WTC11 (cell line): ENCODE data around the gene BCL7C. TPM values are rescaled to one million over a fixed set of nuclear protein-coding genes. Genes with fewer than 3 reads are reported as not detected.

Experiments used
- ATAC-seq: fragments of 200-7000 bp; cut with Tn5 transposase; 2 replicates; pipeline ENCODE4 v1.10.0; 2021; ENCODE audit warnings: mild to moderate bottlenecking, moderate library complexity
- CTCF ChIA-PET: fragments of 300-600 bp; sonication (Branson Sonifier 250); formaldehyde crosslinking; loops from one replicate; lab custom pipeline; 2021; ENCODE audit warnings: antibody characterized with exemption; lab: Charles Lee
- POLR2A ChIA-PET: fragments of 350-600 bp; sonication (Branson Sonifier 250); formaldehyde crosslinking; loops from one replicate; lab custom pipeline; 2021; ENCODE audit warnings: antibody characterized with exemption; lab: Charles Lee
- DNase-seq: peaks from one replicate; pipeline ENCODE4 v3.0.0; 2021; ENCODE audit warnings: low spot score
- H3K27ac Mint-ChIP-seq: 2 replicates; pipeline ENCODE4 v1.8.0; 2021; ENCODE audit warnings: mixed read lengths
- H3K27me3 Mint-ChIP-seq: 2 replicates; pipeline ENCODE4 v1.8.0; 2021; ENCODE audit warnings: low read depth, mild to moderate bottlenecking, moderate library complexity, mixed read lengths
- H3K36me3 Mint-ChIP-seq: 2 replicates; pipeline ENCODE4 v1.8.0; 2021; ENCODE audit warnings: mixed read lengths
- H3K4me1 Mint-ChIP-seq: 2 replicates; pipeline ENCODE4 v1.8.0; 2022; ENCODE audit warnings: mixed read lengths
- H3K4me3 Mint-ChIP-seq: 2 replicates; pipeline ENCODE4 v1.8.0; 2021; ENCODE audit warnings: mild to moderate bottlenecking, moderate library complexity, mixed read lengths
- H3K9me3 Mint-ChIP-seq: 2 replicates; pipeline ENCODE4 v1.8.0; 2021; ENCODE audit warnings: mixed read lengths
- CREB1 ChIP-seq: sonication (generic); formaldehyde crosslinking; IDR thresholded peaks from 2 replicates; pipeline ENCODE4 v1.8.0; 2023; ENCODE audit warnings: mild to moderate bottlenecking, missing genetic modification reagents
- EMX1 ChIP-seq: fragments of 250-450 bp; sonication (Bioruptor Pico); IDR thresholded peaks from 2 replicates; pipeline ENCODE4 v1.8.0; 2021; ENCODE audit warnings: mild to moderate bottlenecking
- GTF2I ChIP-seq: fragments of 250-450 bp; sonication (Bioruptor Pico); conservative IDR thresholded peaks from 2 replicates; pipeline ENCODE4 v1.4.0; 2021; ENCODE audit warnings: mild to moderate bottlenecking
- IRF2 ChIP-seq: sonication (generic); formaldehyde crosslinking; IDR thresholded peaks from 2 replicates; pipeline ENCODE4 v1.8.0; 2022; ENCODE audit warnings: low read depth, missing genetic modification reagents, borderline replicate concordance
- JUN ChIP-seq: sonication (generic); formaldehyde crosslinking; IDR thresholded peaks from 2 replicates; pipeline ENCODE4 v1.8.0; 2023; ENCODE audit warnings: mild to moderate bottlenecking, missing genetic modification reagents
- MYBL2 ChIP-seq: sonication (generic); formaldehyde crosslinking; IDR thresholded peaks from 2 replicates; pipeline ENCODE4 v1.8.1; 2023; ENCODE audit warnings: mild to moderate bottlenecking, moderate library complexity, missing genetic modification reagents
- NFYB ChIP-seq: sonication (generic); formaldehyde crosslinking; conservative IDR thresholded peaks from 2 replicates; pipeline ENCODE4 v1.8.0; 2022; ENCODE audit warnings: low read depth, missing genetic modification reagents
- OVOL2 ChIP-seq: fragments of 250-450 bp; sonication (Bioruptor Pico); IDR thresholded peaks from 2 replicates; pipeline ENCODE4 v1.9.0; 2021; ENCODE audit warnings: mild to moderate bottlenecking, borderline replicate concordance
- RELA ChIP-seq: sonication (generic); formaldehyde crosslinking; IDR thresholded peaks from 2 replicates; pipeline ENCODE4 v1.8.1; 2022; ENCODE audit warnings: missing genetic modification reagents, mild to moderate bottlenecking, borderline replicate concordance
- TCF7 ChIP-seq: sonication (generic); formaldehyde crosslinking; IDR thresholded peaks from 2 replicates; pipeline ENCODE4 v1.8.0; 2022; ENCODE audit warnings: mild to moderate bottlenecking, low read depth, missing genetic modification reagents, moderate library complexity
- TEAD4 ChIP-seq: sonication (generic); formaldehyde crosslinking; IDR thresholded peaks from 2 replicates; pipeline ENCODE4 v1.8.0; 2022; ENCODE audit warnings: mild to moderate bottlenecking, missing genetic modification reagents
- USF1 ChIP-seq: sonication (generic); formaldehyde crosslinking; IDR thresholded peaks from 2 replicates; pipeline ENCODE4 v1.8.0; 2022; ENCODE audit warnings: mild to moderate bottlenecking, missing genetic modification reagents
- ZNF138 ChIP-seq: sonication (generic); formaldehyde crosslinking; conservative IDR thresholded peaks from 2 replicates; pipeline ENCODE4 v1.8.1; 2022; ENCODE audit warnings: mild to moderate bottlenecking, moderate library complexity, missing genetic modification reagents
- ZNF263 ChIP-seq: sonication (generic); formaldehyde crosslinking; IDR thresholded peaks from 2 replicates; pipeline ENCODE4 v1.8.1; 2022; ENCODE audit warnings: low read depth, mild to moderate bottlenecking, moderate library complexity, missing genetic modification reagents
- ZNF425 ChIP-seq: fragments of 250-450 bp; sonication (Bioruptor Pico); conservative IDR thresholded peaks from 2 replicates; pipeline ENCODE4 v1.9.0; 2021; ENCODE audit warnings: mild to moderate bottlenecking
- ZNF671 ChIP-seq: fragments of 250-450 bp; sonication (Bioruptor Pico); IDR thresholded peaks from 2 replicates; pipeline ENCODE4 v1.8.0; 2021; ENCODE audit warnings: mild to moderate bottlenecking
- total RNA-seq: library from RNA; stranded (reverse); gene quantifications from 3 replicates; pipeline ENCODE4 v1.2.3, GENCODE V29; 2021
- TF ChIP-seq, protein P1 (sequence below): sonication (generic); formaldehyde crosslinking; IDR thresholded peaks from 2 replicates; pipeline ENCODE4 v1.8.1; 2023; ENCODE audit warnings: mild to moderate bottlenecking, missing genetic modification reagents
- TF ChIP-seq, protein P2 (sequence below): sonication (generic); formaldehyde crosslinking; IDR thresholded peaks from 2 replicates; pipeline ENCODE4 v1.8.1; 2023; ENCODE audit warnings: mild to moderate bottlenecking, missing genetic modification reagents
- TF ChIP-seq, protein P3 (sequence below): sonication (generic); formaldehyde crosslinking; IDR thresholded peaks from 2 replicates; pipeline ENCODE4 v1.8.0; 2023; ENCODE audit warnings: missing genetic modification reagents, mild to moderate bottlenecking, borderline replicate concordance

BCL7C gene
- total RNA-seq, 1 experiment from 2014 or later, result 18.3 TPM

DNA sequence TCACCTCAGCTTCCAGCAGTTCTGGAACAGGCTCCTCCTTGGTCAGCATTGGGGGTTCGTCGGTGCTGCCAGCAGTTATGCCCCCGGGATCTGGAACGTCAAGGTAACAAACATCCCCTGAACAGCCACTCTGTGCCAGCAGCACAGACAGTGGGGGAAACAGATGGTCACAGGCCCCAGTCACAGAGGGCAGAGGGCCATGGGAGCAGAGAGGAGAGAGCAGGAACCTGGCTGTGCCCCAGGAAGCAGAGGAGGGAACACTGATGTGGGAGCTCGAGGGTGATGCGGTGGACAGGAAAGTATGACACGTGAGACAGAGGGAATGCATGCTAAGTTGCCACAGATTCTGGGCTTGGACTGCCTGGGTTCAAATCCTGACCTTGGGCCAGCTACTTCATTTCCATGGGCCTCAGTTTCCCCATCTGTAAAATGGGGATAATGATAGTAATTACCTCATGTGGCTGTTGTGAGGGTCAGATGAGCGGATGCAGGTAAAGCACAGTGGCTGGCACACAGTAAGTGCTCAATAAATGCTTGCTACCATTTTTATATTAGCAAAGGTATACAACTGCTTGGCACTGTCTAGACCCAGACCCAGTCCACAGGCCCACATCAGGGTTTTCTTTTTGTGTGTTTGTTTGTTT lies 4.9 kb downstream of the BCL7C start:
- H3K36me3 Mint-ChIP-seq, result peaks cover 6% of the 10 kb centered on the region; the same call in 1 of the 2 replicates
- no peak overlapping the region for H3K4me3 Mint-ChIP-seq
- ChIA-PET POLR2A (no interaction called here), CTCF (interaction anchor here (2.9 kb wide), 1 partner anchor 44 kb away, joined by 8 read pairs; no protein-coding TSS in a partner anchor)
- H3K27ac Mint-ChIP-seq, result no peak overlapping the region
- peaks cover 6% of the 10 kb centered on the region for H3K4me1 Mint-ChIP-seq
- no peak for DNase-seq
- TF ChIP-seq, protein P1, sequence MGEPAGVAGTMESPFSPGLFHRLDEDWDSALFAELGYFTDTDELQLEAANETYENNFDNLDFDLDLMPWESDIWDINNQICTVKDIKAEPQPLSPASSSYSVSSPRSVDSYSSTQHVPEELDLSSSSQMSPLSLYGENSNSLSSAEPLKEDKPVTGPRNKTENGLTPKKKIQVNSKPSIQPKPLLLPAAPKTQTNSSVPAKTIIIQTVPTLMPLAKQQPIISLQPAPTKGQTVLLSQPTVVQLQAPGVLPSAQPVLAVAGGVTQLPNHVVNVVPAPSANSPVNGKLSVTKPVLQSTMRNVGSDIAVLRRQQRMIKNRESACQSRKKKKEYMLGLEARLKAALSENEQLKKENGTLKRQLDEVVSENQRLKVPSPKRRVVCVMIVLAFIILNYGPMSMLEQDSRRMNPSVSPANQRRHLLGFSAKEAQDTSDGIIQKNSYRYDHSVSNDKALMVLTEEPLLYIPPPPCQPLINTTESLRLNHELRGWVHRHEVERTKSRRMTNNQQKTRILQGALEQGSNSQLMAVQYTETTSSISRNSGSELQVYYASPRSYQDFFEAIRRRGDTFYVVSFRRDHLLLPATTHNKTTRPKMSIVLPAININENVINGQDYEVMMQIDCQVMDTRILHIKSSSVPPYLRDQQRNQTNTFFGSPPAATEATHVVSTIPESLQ (CRISPR knock-in tag), result no peak
- no peak for TF ChIP-seq OVOL2 (CRISPR knock-in tag)
- TF ChIP-seq CREB1 (CRISPR knock-in tag), result no peak
- no peak for TF ChIP-seq IRF2 (CRISPR knock-in tag)
- TF ChIP-seq MYBL2 (CRISPR knock-in tag), result no peak
- TF ChIP-seq USF1 (CRISPR knock-in tag), result no peak
- TF ChIP-seq ZNF263 (CRISPR knock-in tag), result no peak
- no peak for TF ChIP-seq ZNF425
- no peak for TF ChIP-seq ZNF138
- no peak for TF ChIP-seq RELA (CRISPR knock-in tag)
- TF ChIP-seq TEAD4 (CRISPR knock-in tag), result no peak
- TF ChIP-seq NFYB (CRISPR knock-in tag), result no peak
- no peak for TF ChIP-seq JUN (CRISPR knock-in tag)
- TF ChIP-seq, protein P2, sequence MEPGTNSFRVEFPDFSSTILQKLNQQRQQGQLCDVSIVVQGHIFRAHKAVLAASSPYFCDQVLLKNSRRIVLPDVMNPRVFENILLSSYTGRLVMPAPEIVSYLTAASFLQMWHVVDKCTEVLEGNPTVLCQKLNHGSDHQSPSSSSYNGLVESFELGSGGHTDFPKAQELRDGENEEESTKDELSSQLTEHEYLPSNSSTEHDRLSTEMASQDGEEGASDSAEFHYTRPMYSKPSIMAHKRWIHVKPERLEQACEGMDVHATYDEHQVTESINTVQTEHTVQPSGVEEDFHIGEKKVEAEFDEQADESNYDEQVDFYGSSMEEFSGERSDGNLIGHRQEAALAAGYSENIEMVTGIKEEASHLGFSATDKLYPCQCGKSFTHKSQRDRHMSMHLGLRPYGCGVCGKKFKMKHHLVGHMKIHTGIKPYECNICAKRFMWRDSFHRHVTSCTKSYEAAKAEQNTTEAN (CRISPR knock-in tag), result no peak
- no peak for TF ChIP-seq GTF2I (CRISPR knock-in tag)
- TF ChIP-seq EMX1, result no peak
- no peak for TF ChIP-seq ZNF671 (CRISPR knock-in tag)
- TF ChIP-seq, protein P3, sequence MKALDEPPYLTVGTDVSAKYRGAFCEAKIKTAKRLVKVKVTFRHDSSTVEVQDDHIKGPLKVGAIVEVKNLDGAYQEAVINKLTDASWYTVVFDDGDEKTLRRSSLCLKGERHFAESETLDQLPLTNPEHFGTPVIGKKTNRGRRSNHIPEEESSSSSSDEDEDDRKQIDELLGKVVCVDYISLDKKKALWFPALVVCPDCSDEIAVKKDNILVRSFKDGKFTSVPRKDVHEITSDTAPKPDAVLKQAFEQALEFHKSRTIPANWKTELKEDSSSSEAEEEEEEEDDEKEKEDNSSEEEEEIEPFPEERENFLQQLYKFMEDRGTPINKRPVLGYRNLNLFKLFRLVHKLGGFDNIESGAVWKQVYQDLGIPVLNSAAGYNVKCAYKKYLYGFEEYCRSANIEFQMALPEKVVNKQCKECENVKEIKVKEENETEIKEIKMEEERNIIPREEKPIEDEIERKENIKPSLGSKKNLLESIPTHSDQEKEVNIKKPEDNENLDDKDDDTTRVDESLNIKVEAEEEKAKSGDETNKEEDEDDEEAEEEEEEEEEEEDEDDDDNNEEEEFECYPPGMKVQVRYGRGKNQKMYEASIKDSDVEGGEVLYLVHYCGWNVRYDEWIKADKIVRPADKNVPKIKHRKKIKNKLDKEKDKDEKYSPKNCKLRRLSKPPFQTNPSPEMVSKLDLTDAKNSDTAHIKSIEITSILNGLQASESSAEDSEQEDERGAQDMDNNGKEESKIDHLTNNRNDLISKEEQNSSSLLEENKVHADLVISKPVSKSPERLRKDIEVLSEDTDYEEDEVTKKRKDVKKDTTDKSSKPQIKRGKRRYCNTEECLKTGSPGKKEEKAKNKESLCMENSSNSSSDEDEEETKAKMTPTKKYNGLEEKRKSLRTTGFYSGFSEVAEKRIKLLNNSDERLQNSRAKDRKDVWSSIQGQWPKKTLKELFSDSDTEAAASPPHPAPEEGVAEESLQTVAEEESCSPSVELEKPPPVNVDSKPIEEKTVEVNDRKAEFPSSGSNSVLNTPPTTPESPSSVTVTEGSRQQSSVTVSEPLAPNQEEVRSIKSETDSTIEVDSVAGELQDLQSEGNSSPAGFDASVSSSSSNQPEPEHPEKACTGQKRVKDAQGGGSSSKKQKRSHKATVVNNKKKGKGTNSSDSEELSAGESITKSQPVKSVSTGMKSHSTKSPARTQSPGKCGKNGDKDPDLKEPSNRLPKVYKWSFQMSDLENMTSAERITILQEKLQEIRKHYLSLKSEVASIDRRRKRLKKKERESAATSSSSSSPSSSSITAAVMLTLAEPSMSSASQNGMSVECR (CRISPR knock-in tag), result no peak
- TF ChIP-seq TCF7, result no peak
- TF ChIP-seq, all 79 proteins: peak for 0
- Mint-ChIP-seq H3K27me3 (no peaks in the 10 kb centered on the region; the same call in 1 of the 2 replicates), H3K9me3 (no peaks in the 10 kb centered on the region)
- ATAC-seq, result no peak
